IMR-90 (cell line): Measurements from ENCODE around the gene ZGRF1.

Experiments
- CHD1 ChIP-seq: IDR thresholded peaks from 2 replicates; pipeline ENCODE4 v1.6.1; 2012; ENCODE audit warnings: low read depth, low read length, improper control_type of control experiment
- CTCF ChIP-seq: conservative IDR thresholded peaks from 2 replicates; pipeline ENCODE4 v1.5.1; 2012; ENCODE audit warnings: mild to moderate bottlenecking, low read depth, low read length, improper control_type of control experiment
- ELK1 ChIP-seq: fragments of 150-350 bp; IDR thresholded peaks from 2 replicates; pipeline ENCODE4 v1.6.1; 2016; ENCODE audit warnings: low read depth, mild to moderate bottlenecking, low read length, moderate library complexity, borderline replicate concordance
- MAFK ChIP-seq: IDR thresholded peaks from 2 replicates; pipeline ENCODE4 v1.6.1; 2012; ENCODE audit warnings: low read depth, low read length, improper control_type of control experiment
- MAZ ChIP-seq: IDR thresholded peaks from 2 replicates; pipeline ENCODE4 v1.6.1; 2012; ENCODE audit warnings: low read depth, mild to moderate bottlenecking, low read length, improper control_type of control experiment, moderate library complexity, borderline replicate concordance
- MXI1 ChIP-seq: IDR thresholded peaks from 2 replicates; pipeline ENCODE4 v1.6.1; 2012; ENCODE audit warnings: low read depth, mild to moderate bottlenecking, low read length, moderate library complexity, borderline replicate concordance
- POLR2A ChIP-seq: IDR thresholded peaks from 2 replicates; pipeline ENCODE4 v1.6.1; 2012; ENCODE audit warnings: mild to moderate bottlenecking, low read depth, low read length
- SMC3 ChIP-seq: fragments of 150-350 bp; IDR thresholded peaks from 2 replicates; pipeline ENCODE4 v1.6.1; 2016; ENCODE audit warnings: low read depth, mild to moderate bottlenecking, antibody characterized with exemption, low read length, moderate library complexity

GRCh38 chr4:112673076-112673475 is 36.4 kb upstream of the ZGRF1 start:
- TF ChIP-seq CTCF (no peak), POLR2A (no peak), SMC3 (no peak), CHD1 (no peak), MAZ (no peak), MXI1 (no peak), ELK1 (no peak), MAFK (no peak)
